H1 (cell line): ENCODE results near the gene WDR45B. TPM values are rescaled to one million over a fixed set of nuclear protein-coding genes. Genes with fewer than 3 reads are reported as not detected.

Experiments
- CTCF ChIA-PET: fragments of 300-600 bp; sonication (Branson Sonifier 250); formaldehyde crosslinking; loops from one replicate; lab custom pipeline; 2021; ENCODE audit not compliant: partially characterized antibody; lab: Charles Lee
- POLR2A ChIA-PET: fragments of 300-600 bp; sonication (Branson Sonifier 250); formaldehyde crosslinking; loops from one replicate; lab custom pipeline; 2021; ENCODE audit warnings: inconsistent platforms; ENCODE audit not compliant: partially characterized antibody; lab: Charles Lee
- DNase-seq, 2 experiments: peaks; one replicate each; pipeline versions ENCODE4 v3.0.0 to v3.0.0-alpha.2; 2010 to 2022; ENCODE audit warnings: low spot score in 2 of 2, low read depth in 1 of 2, mixed read lengths in 1 of 2
- FAIRE-seq: peaks from 2 replicates; lab custom pipeline; 2011; peaks lifted over from hg19 to GRCh38; lab: Jason Lieb, UNC
- H2AFZ ChIP-seq: 2 replicates; pipeline ENCODE4 v1.8.1; 2012; ENCODE audit warnings: low read length, inconsistent platforms
- H2AK5ac ChIP-seq: 2 replicates; pipeline ENCODE4 v1.6.1; 2013; ENCODE audit warnings: low read depth, low read length
- H2BK120ac ChIP-seq: replicated peaks from 2 replicates; pipeline ENCODE3; 2013; ENCODE audit warnings: low read depth, low read length, inconsistent platforms
- H2BK12ac ChIP-seq: 2 replicates; pipeline ENCODE4 v1.6.1; 2013; ENCODE audit warnings: low read depth, low read length
- H2BK15ac ChIP-seq: 2 replicates; pipeline ENCODE4 v1.6.1; 2013; ENCODE audit warnings: low read length
- H2BK20ac ChIP-seq: 2 replicates; pipeline ENCODE4 v1.6.1; 2013; ENCODE audit warnings: low read length
- H2BK5ac ChIP-seq: 2 replicates; pipeline ENCODE4 v1.6.1; 2013; ENCODE audit warnings: low read depth, low read length
- H3K14ac ChIP-seq: 2 replicates; pipeline ENCODE4 v1.6.1; 2013; ENCODE audit warnings: inconsistent platforms; ENCODE audit not compliant: insufficient read length
- H3K18ac ChIP-seq: 2 replicates; pipeline ENCODE4 v1.6.1; 2013; ENCODE audit warnings: low read length; ENCODE audit errors: extremely low read depth
- H3K23ac ChIP-seq: 2 replicates; pipeline ENCODE4 v1.6.1; 2013; ENCODE audit warnings: inconsistent platforms; ENCODE audit not compliant: insufficient read length
- H3K23me2 ChIP-seq: 2 replicates; pipeline ENCODE4 v1.6.1; 2013; ENCODE audit warnings: low read depth, low read length
- H3K27ac ChIP-seq: 2 replicates; pipeline ENCODE4 v1.6.1; 2011; ENCODE audit warnings: low read depth, low read length, inconsistent platforms
- H3K27me3 ChIP-seq, 4 experiments: replicated peaks in 1 of 4; 1 replicate in 1 of 4; 2 replicates in 3 of 4; pipeline versions ENCODE4 v1.6.1 to v1.8.1; 2011 to 2013; ENCODE audit warnings: low read length in 3 of 4, mild to moderate bottlenecking in 3 of 4, inconsistent platforms in 2 of 4, mixed read lengths in 2 of 4, moderate library complexity in 1 of 4; ENCODE audit not compliant: control insufficient read depth in 3 of 4, insufficient read depth in 3 of 4; ENCODE audit errors: extremely low read depth in 1 of 4
- H3K36me3 ChIP-seq, 4 experiments: 2 replicates each; pipeline versions ENCODE4 v1.6.1 to v1.8.1; 2011 to 2013; ENCODE audit warnings: mild to moderate bottlenecking in 4 of 4, low read length in 3 of 4, moderate library complexity in 2 of 4, control low read depth in 1 of 4, inconsistent platforms in 1 of 4; ENCODE audit not compliant: insufficient read depth in 4 of 4, control insufficient read depth in 2 of 4
- H3K4ac ChIP-seq: replicated peaks from 2 replicates; pipeline ENCODE3; 2013; ENCODE audit warnings: low read length, low read depth, mixed read lengths, inconsistent platforms; ENCODE audit not compliant: insufficient read length
- H3K4me1 ChIP-seq, 4 experiments: replicated peaks in 1 of 4; 1 replicate in 1 of 4; 2 replicates in 3 of 4; pipeline versions ENCODE4 v1.6.1 to v1.8.1; 2011 to 2013; ENCODE audit warnings: low read length in 3 of 4, inconsistent platforms in 2 of 4, mixed read lengths in 1 of 4; ENCODE audit not compliant: insufficient read depth in 4 of 4, control insufficient read depth in 3 of 4
- H3K4me2 ChIP-seq, 2 experiments: 2 replicates each; pipeline versions ENCODE4 v1.6.1 to v1.8.1; 2011 to 2013; ENCODE audit warnings: low read depth in 2 of 2, low read length in 2 of 2, control low read depth in 1 of 2, inconsistent platforms in 1 of 2, mild to moderate bottlenecking in 1 of 2; ENCODE audit not compliant: insufficient read depth in 1 of 2
- H3K4me3 ChIP-seq, 4 experiments: fragments of 200-600, 300-600 bp in 1 of 4; sonication (generic), shearing (Covaris generic), sonication (Bioruptor Twin) in 1 of 4; 2 replicates each; pipeline versions ENCODE4 v1.5.1 to v1.8.1; 2011 to 2016; ENCODE audit warnings: low read length in 4 of 4, low read depth in 3 of 4, control low read depth in 2 of 4, inconsistent platforms in 2 of 4, mild to moderate bottlenecking in 2 of 4, mixed read lengths in 1 of 4, moderate library complexity in 1 of 4; ENCODE audit not compliant: insufficient read depth in 2 of 4; ENCODE audit errors: extremely low read depth in 1 of 4
- H3K56ac ChIP-seq: replicated peaks from 2 replicates; pipeline ENCODE3; 2013; ENCODE audit warnings: low read depth, mild to moderate bottlenecking, mixed read lengths, low read length, inconsistent platforms; ENCODE audit not compliant: insufficient read length
- H3K79me1 ChIP-seq: 2 replicates; pipeline ENCODE4 v1.6.1; 2013; ENCODE audit warnings: low read depth, low read length, control low read depth
- H3K79me2 ChIP-seq, 2 experiments: 2 replicates each; pipeline versions ENCODE4 v1.6.1 to v1.8.1; 2012 to 2013; ENCODE audit warnings: low read length in 2 of 2, mild to moderate bottlenecking in 2 of 2, inconsistent platforms in 1 of 2; ENCODE audit not compliant: insufficient read depth in 2 of 2, control insufficient read depth in 1 of 2
- H3K9ac ChIP-seq, 4 experiments: replicated peaks in 1 of 4; 1 replicate in 1 of 4; 2 replicates in 3 of 4; pipeline versions ENCODE4 v1.6.1 to v1.8.1; 2011 to 2013; ENCODE audit warnings: low read depth in 3 of 4, low read length in 3 of 4, control low read depth in 2 of 4, mild to moderate bottlenecking in 2 of 4, moderate library complexity in 2 of 4, inconsistent platforms in 1 of 4; ENCODE audit errors: extremely low read depth in 1 of 4
- H3K9me3 ChIP-seq, 2 experiments: 2 replicates each; pipeline versions ENCODE4 v1.6.1 to v1.8.1; 2012 to 2013; ENCODE audit warnings: mild to moderate bottlenecking in 2 of 2, moderate library complexity in 2 of 2, control low read depth in 1 of 2, inconsistent platforms in 1 of 2, low read depth in 1 of 2, low read length in 1 of 2, mixed read lengths in 1 of 2; ENCODE audit not compliant: insufficient read depth in 2 of 2
- H4K20me1 ChIP-seq, 2 experiments: replicated peaks in 1 of 2; 2 replicates each; pipeline versions ENCODE3 to v1.8.1; 2011 to 2013; ENCODE audit warnings: inconsistent platforms in 2 of 2, low read length in 2 of 2, mild to moderate bottlenecking in 1 of 2; ENCODE audit not compliant: insufficient read depth in 2 of 2, control insufficient read depth in 1 of 2
- H4K5ac ChIP-seq: 2 replicates; pipeline ENCODE4 v1.6.1; 2013; ENCODE audit warnings: low read length, low read depth, mixed read lengths, inconsistent platforms; ENCODE audit not compliant: insufficient read length
- H4K8ac ChIP-seq: 2 replicates; pipeline ENCODE4 v1.8.0; 2013; ENCODE audit warnings: mild to moderate bottlenecking, moderate library complexity, low read length, inconsistent platforms; ENCODE audit not compliant: insufficient read depth; ENCODE audit errors: extremely low read depth
- H4K91ac ChIP-seq: replicated peaks from 2 replicates; pipeline ENCODE3; 2013; ENCODE audit warnings: low read length, mixed read lengths, inconsistent platforms; ENCODE audit not compliant: insufficient read length
- CBX8 ChIP-seq: fragments of 300-800, 300-1000 bp; sonication (generic); IDR thresholded peaks from 2 replicates; pipeline ENCODE4 v1.7.1; 2016; ENCODE audit warnings: low read depth, low read length, borderline replicate concordance
- EP300 ChIP-seq, 2 experiments: IDR thresholded peaks; 1 replicate in 1 of 2; 2 replicates in 1 of 2; pipeline ENCODE4 v1.6.1; 2011 to 2012; ENCODE audit warnings: low read depth in 2 of 2, low read length in 2 of 2, mild to moderate bottlenecking in 2 of 2, borderline replicate concordance in 1 of 2, inconsistent platforms in 1 of 2, moderate library complexity in 1 of 2
- JUN ChIP-seq: IDR thresholded peaks from 2 replicates; pipeline ENCODE4 v1.6.1; 2011; ENCODE audit warnings: low read depth, mild to moderate bottlenecking, improper control_type of control experiment, low read length
- NANOG ChIP-seq: IDR thresholded peaks from 2 replicates; pipeline ENCODE4 v1.6.1; 2011; ENCODE audit warnings: low read length, low read depth, mild to moderate bottlenecking, inconsistent platforms; ENCODE audit not compliant: insufficient read depth, poor library complexity, severe bottlenecking
- RNF2 ChIP-seq: fragments of 200-900, 300-1000 bp; sonication (generic); IDR thresholded peaks from 2 replicates; pipeline ENCODE4 v1.7.1; 2016; ENCODE audit warnings: borderline replicate concordance, low read depth, mild to moderate bottlenecking, antibody characterized with exemption, low read length; ENCODE audit not compliant: poor library complexity, severe bottlenecking; ENCODE audit errors: missing control alignments
- TAF7 ChIP-seq: optimal IDR thresholded peaks from 2 replicates; pipeline ENCODE3; 2011; ENCODE audit warnings: low read depth, mild to moderate bottlenecking, inconsistent platforms, low read length, moderate library complexity, borderline replicate concordance
- YY1 ChIP-seq: IDR thresholded peaks from 2 replicates; pipeline ENCODE4 v1.6.1; 2011; ENCODE audit warnings: low read depth, mild to moderate bottlenecking, low read length
- ZNF274 ChIP-seq: IDR thresholded peaks from 2 replicates; pipeline ENCODE4 v1.7.0; 2012; ENCODE audit warnings: low read length, borderline replicate concordance; ENCODE audit errors: extremely low read depth
- WGBS, 2 experiments: shearing (Covaris generic) in 1 of 2; methylation state at CpG; one replicate each; pipeline versions ENCODE4 v1.1.6 to v1.1.7; 2013 to 2015; ENCODE audit warnings: low lambda C conversion rate in 2 of 2, mixed read lengths in 2 of 2, inconsistent platforms in 1 of 2, low coverage in 1 of 2, missing lambda C conversion rate in 1 of 2; ENCODE audit not compliant: insufficient replicate concordance in 2 of 2, insufficient coverage in 1 of 2, insufficient read length in 1 of 2; ENCODE audit errors: extremely low coverage in 1 of 2, missing lambda C conversion rate in 1 of 2; 5-methylcytosine and 5-hydroxymethylcytosine counted together
- polyA plus RNA-seq, 7 experiments: library from polyadenylated mRNA; depleted of rRNA in 3 of 7; stranded (reverse) in 5 of 7; unstranded in 2 of 7; fragments of >200 nt in 5 of 7; fragments of 200-250 nt in 2 of 7; gene quantifications; 1 replicate in 5 of 7; 2 replicates in 1 of 7; 4 replicates in 1 of 7; pipeline versions ENCODE4 v1.2.1 to v1.2.3, GENCODE V29; 2011 to 2013; ENCODE audit warnings: missing spikeins in 2 of 7, mixed read lengths in 2 of 7
- total RNA-seq: library from RNA; stranded (reverse); fragmentation: NEBNext Ultra II Directional; extraction: Animal tissue kit (Norgen Biotek cat#: 25700); gene quantifications from 2 replicates; pipeline ENCODE4 v1.2.1, GENCODE V29; 2021

Gene WDR45B
- total and polyA plus RNA-seq, 2 of the 8 experiments (the other 6 are each of a cell fraction or from before 2014, with no cell fraction given): 82.0 to 100 TPM

DNA sequence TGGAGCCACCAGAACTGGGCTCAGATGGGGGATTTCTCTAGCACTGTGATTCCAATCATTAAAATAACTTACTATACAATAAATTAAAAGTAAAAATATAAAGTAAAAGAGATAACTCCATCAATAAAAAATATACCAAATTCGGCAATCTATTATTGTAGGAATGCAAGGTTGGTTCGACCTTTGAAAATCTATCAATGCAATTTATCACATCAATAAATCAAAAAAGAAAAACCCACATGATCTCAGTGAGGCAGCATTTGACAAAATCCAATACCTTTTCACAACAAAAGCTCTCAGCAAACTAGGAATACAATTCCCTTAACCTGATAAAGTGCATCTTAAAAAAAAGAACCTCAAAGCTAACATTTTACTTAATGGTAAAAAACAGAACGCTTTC is 33.3 kb upstream of the WDR45B start:
- Histone ChIP-seq H3K36me3 (no peaks in the 10 kb centered on the region), H3K4me1 (no peaks in the 10 kb centered on the region; a peak in 1 of 7 replicates), H3K4me2 (no peak overlapping the region), H2BK120ac (no peak overlapping the region), H2BK5ac (no peak overlapping the region), H2BK12ac (no peak overlapping the region), H3K79me2 (no peaks in the 10 kb centered on the region), H3K27ac (no peak overlapping the region), H4K5ac (no peak overlapping the region), H3K9ac (no peak overlapping the region), H2AFZ (no peak overlapping the region), H2AK5ac (no peak overlapping the region), H3K23ac (no peak overlapping the region), H3K27me3 (no peaks in the 10 kb centered on the region), H4K8ac (no peak overlapping the region), H3K56ac (no peak overlapping the region), H3K9me3 (peaks cover 2% of the 10 kb centered on the region in 2 experiments; a peak in 2 of 4 replicates), H2BK15ac (no peak overlapping the region), H3K79me1 (no peaks in the 10 kb centered on the region), H3K4ac (no peak overlapping the region), H3K18ac (no peak overlapping the region), H3K4me3 (no peak overlapping the region), H3K14ac (no peak overlapping the region), H2BK20ac (no peak overlapping the region), H4K91ac (no peak overlapping the region), H4K20me1 (peaks cover 0 to 2% of the 10 kb centered on the region in 2 experiments), H3K23me2 (no peaks in the 10 kb centered on the region)
- ChIA-PET POLR2A (no interaction called here), CTCF (interaction anchor here (0.6 to 6.5 kb wide), 4 partner anchors 13 to 100 kb away, joined by 3 to 50 read pairs (median 10); no protein-coding TSS in a partner anchor)
- DNase-seq (no peak), FAIRE-seq (no peak)
- WGBS, 2 experiments: 88% methylated on average over 3 of the region's 3 CpGs; no CpG with 5 or more reads in 1 of the 2 experiments
- TF ChIP-seq YY1: no peak
- TF ChIP-seq JUN: no peak
- TF ChIP-seq EP300 (IDR thresholded peaks at IDR 0.05; ENCODE audit: borderline replicate concordance in 1 of 2, low read depth in 2 of 2, low read length in 2 of 2): no peak
- no peak for TF ChIP-seq CBX8
- TF ChIP-seq ZNF274: no peak
- no peak for TF ChIP-seq RNF2
- TF ChIP-seq NANOG: no peak
- TF ChIP-seq TAF7: no peak
